HCT116 (cell line): Measurements from ENCODE around the gene APBA2. TPM values are rescaled to one million over a fixed set of nuclear protein-coding genes. Genes with fewer than 3 reads are reported as not detected.

ENCODE experiments used
- ATAC-seq: fragments of 200-7000 bp; cut with Tn5 transposase; 2 replicates; pipeline ENCODE4 v1.9.1; 2020; ENCODE audit warnings: mild to moderate bottlenecking, moderate library complexity
- BruUV-seq: library from RNA; stranded (reverse); fragments of 400-500 nt; replicated peaks from 2 replicates; lab custom pipeline; 2021; lab: Mats Ljungman, UMichigan
- CTCF ChIA-PET: fragments of 300-600 bp; sonication (Branson Sonifier 250); formaldehyde crosslinking; loops from one replicate; lab custom pipeline; 2021; ENCODE audit warnings: antibody characterized with exemption; lab: Charles Lee
- POLR2A ChIA-PET: fragments of 300-600, 350-600 bp; sonication (Branson Sonifier 250); formaldehyde crosslinking; loops from one replicate; lab custom pipeline; 2021; ENCODE audit warnings: antibody characterized with exemption; lab: Charles Lee
- RAD21 ChIA-PET, 2 experiments: fragments of 300-600 bp; sonication (Branson Sonifier 250); formaldehyde crosslinking; loops; one replicate each; lab custom pipeline; 2023; ENCODE audit warnings: low total read pairs in 2 of 2; ENCODE audit not compliant: uncharacterized antibody in 2 of 2, unreplicated experiment in 2 of 2, low non-redundant PET in 1 of 2; lab: Charles Lee
- DNase-seq: peaks from one replicate; pipeline ENCODE4 v3.0.0-alpha.2; 2010; ENCODE audit warnings: low read depth, low spot score
- H2AFZ ChIP-seq: fragments of 200-600 bp; shearing (Covaris generic), sonication (generic); 2 replicates; pipeline ENCODE4 v1.6.1; 2017; ENCODE audit warnings: low read depth, mixed run types, mixed read lengths, antibody characterized with exemption, low read length; ENCODE audit not compliant: poor library complexity, severe bottlenecking
- H3K27ac ChIP-seq: 2 replicates; pipeline ENCODE4 v1.5.1; 2012; ENCODE audit warnings: low read depth, low read length
- H3K27me3 ChIP-seq: fragments of 200-600 bp; sonication (generic); 2 replicates; pipeline ENCODE4 v1.6.1; 2016; ENCODE audit warnings: mixed run types, low read length, mixed read lengths; ENCODE audit not compliant: insufficient read depth
- H3K36me3 ChIP-seq, 2 experiments: fragments of 200-500 bp in 1 of 2; fragments of 200-600 bp in 1 of 2; sonication (Bioruptor generic) in 1 of 2; sonication (generic) in 1 of 2; 2 replicates each; pipeline versions ENCODE4 v1.5.1 to v1.6.1; 2014 to 2016; ENCODE audit warnings: low read length in 2 of 2, inconsistent platforms in 1 of 2, mixed read lengths in 1 of 2, mixed run types in 1 of 2; ENCODE audit not compliant: insufficient read depth in 2 of 2, control insufficient read depth in 1 of 2
- H3K4me1 ChIP-seq, 2 experiments: fragments of 200-600 bp in 1 of 2; sonication (generic) in 1 of 2; 2 replicates each; pipeline versions ENCODE4 v1.5.1 to v1.6.1; 2012 to 2017; ENCODE audit warnings: low read length in 2 of 2, inconsistent platforms in 1 of 2, mild to moderate bottlenecking in 1 of 2, mixed read lengths in 1 of 2, mixed run types in 1 of 2, moderate library complexity in 1 of 2; ENCODE audit not compliant: insufficient read depth in 2 of 2, control insufficient read depth in 1 of 2
- H3K4me2 ChIP-seq: fragments of 200-600 bp; sonication (generic); 2 replicates; pipeline ENCODE4 v1.6.1; 2017; ENCODE audit warnings: mixed run types, low read length, mixed read lengths
- H3K4me3 ChIP-seq, 2 experiments: fragments of 200-600 bp in 1 of 2; sonication (generic) in 1 of 2; replicated peaks in 1 of 2; 2 replicates each; pipeline ENCODE4 v1.5.1; 2011 to 2016; ENCODE audit warnings: low read length in 2 of 2, control low read depth in 1 of 2, low read depth in 1 of 2, mild to moderate bottlenecking in 1 of 2, mixed read lengths in 1 of 2, mixed run types in 1 of 2
- H3K79me2 ChIP-seq: fragments of 200-600 bp; sonication (generic); 2 replicates; pipeline ENCODE4 v1.6.1; 2017; ENCODE audit warnings: mild to moderate bottlenecking, mixed run types, low read length, moderate library complexity, mixed read lengths; ENCODE audit not compliant: insufficient read depth
- H3K9ac ChIP-seq: fragments of 200-600 bp; sonication (generic); 2 replicates; pipeline ENCODE4 v1.6.1; 2016; ENCODE audit warnings: low read length, mixed read lengths
- H3K9me2 ChIP-seq: fragments of 200-600 bp; sonication (generic), shearing (Covaris generic); 2 replicates; pipeline ENCODE4 v1.6.1; 2017; ENCODE audit warnings: mixed run types, mild to moderate bottlenecking, moderate library complexity; ENCODE audit not compliant: insufficient read depth
- H3K9me3 ChIP-seq, 2 experiments: fragments of 200-500 bp in 1 of 2; fragments of 200-600 bp in 1 of 2; sonication (Bioruptor generic) in 1 of 2; sonication (generic) in 1 of 2; 2 replicates each; pipeline ENCODE4 v1.6.1; 2014 to 2017; ENCODE audit warnings: low read length in 2 of 2, mixed read lengths in 2 of 2, inconsistent platforms in 1 of 2, low read depth in 1 of 2, mild to moderate bottlenecking in 1 of 2, mixed run types in 1 of 2, moderate library complexity in 1 of 2; ENCODE audit not compliant: control insufficient read depth in 1 of 2, insufficient read depth in 1 of 2
- H4K20me1 ChIP-seq: fragments of 200-600 bp; sonication (generic), shearing (Covaris generic); 2 replicates; pipeline ENCODE4 v1.6.1; 2017; ENCODE audit warnings: mixed run types, mild to moderate bottlenecking, moderate library complexity; ENCODE audit not compliant: insufficient read depth
- CEBPB ChIP-seq: IDR thresholded peaks from 2 replicates; pipeline ENCODE4 v1.6.1; 2012; ENCODE audit warnings: low read depth
- EGR1 ChIP-seq: IDR thresholded peaks from 2 replicates; pipeline ENCODE4 v1.6.1; 2012; ENCODE audit warnings: low read depth
- ELF1 ChIP-seq: IDR thresholded peaks from 2 replicates; pipeline ENCODE4 v1.6.1; 2012; ENCODE audit warnings: low read depth, borderline replicate concordance
- EZH2 ChIP-seq: fragments of 200-600 bp; sonication (generic); IDR thresholded peaks from 2 replicates; pipeline ENCODE4 v1.6.1; 2017; ENCODE audit warnings: antibody characterized with exemption, mixed run types
- POLR2AphosphoS5 ChIP-seq: IDR thresholded peaks from 2 replicates; pipeline ENCODE4 v1.6.1; 2011; ENCODE audit warnings: mild to moderate bottlenecking, low read depth, low read length, moderate library complexity
- RAD21 ChIP-seq: IDR thresholded peaks from 2 replicates; pipeline ENCODE4 v1.6.1; 2012; ENCODE audit warnings: low read depth, mild to moderate bottlenecking
- SIN3A ChIP-seq: IDR thresholded peaks from 2 replicates; pipeline ENCODE4 v1.6.1; 2012; ENCODE audit warnings: low read depth
- SRF ChIP-seq: IDR thresholded peaks from 2 replicates; pipeline ENCODE4 v1.6.1; 2012; ENCODE audit warnings: low read depth
- YY1 ChIP-seq: IDR thresholded peaks from 2 replicates; pipeline ENCODE4 v1.6.1; 2011; ENCODE audit warnings: low read length, low read depth, moderate library complexity, mild to moderate bottlenecking; ENCODE audit not compliant: insufficient replicate concordance; ENCODE audit errors: extremely low read depth
- ZNF274 ChIP-seq: fragments of 200-500 bp; sonication (Bioruptor generic); IDR thresholded peaks from 2 replicates; pipeline ENCODE4 v1.6.1; 2014; ENCODE audit warnings: mild to moderate bottlenecking, low read depth, low read length, inconsistent platforms
- intact Hi-C: fragments of 100-400 bp; cut with micrococcal nuclease; formaldehyde crosslinking; loops from 2 replicates; pipeline ENCODE4 v1.10.0; 2022
- total RNA-seq: library from RNA; stranded (reverse); gene quantifications from one replicate; pipeline ENCODE4 v1.2.1, GENCODE V29; 2021; ENCODE audit not compliant: unreplicated experiment
- TF ChIP-seq, protein P1 (sequence below): IDR thresholded peaks from 2 replicates; pipeline ENCODE4 v1.6.1; 2012
- TF ChIP-seq, protein P2 (sequence below): IDR thresholded peaks from 2 replicates; pipeline ENCODE4 v1.6.1; 2011; ENCODE audit warnings: mild to moderate bottlenecking, low read length, moderate library complexity; ENCODE audit not compliant: insufficient replicate concordance; ENCODE audit errors: extremely low read depth

Gene APBA2
- total RNA-seq, 1 experiment from 2014 or later, result 0.47 TPM

DNA sequence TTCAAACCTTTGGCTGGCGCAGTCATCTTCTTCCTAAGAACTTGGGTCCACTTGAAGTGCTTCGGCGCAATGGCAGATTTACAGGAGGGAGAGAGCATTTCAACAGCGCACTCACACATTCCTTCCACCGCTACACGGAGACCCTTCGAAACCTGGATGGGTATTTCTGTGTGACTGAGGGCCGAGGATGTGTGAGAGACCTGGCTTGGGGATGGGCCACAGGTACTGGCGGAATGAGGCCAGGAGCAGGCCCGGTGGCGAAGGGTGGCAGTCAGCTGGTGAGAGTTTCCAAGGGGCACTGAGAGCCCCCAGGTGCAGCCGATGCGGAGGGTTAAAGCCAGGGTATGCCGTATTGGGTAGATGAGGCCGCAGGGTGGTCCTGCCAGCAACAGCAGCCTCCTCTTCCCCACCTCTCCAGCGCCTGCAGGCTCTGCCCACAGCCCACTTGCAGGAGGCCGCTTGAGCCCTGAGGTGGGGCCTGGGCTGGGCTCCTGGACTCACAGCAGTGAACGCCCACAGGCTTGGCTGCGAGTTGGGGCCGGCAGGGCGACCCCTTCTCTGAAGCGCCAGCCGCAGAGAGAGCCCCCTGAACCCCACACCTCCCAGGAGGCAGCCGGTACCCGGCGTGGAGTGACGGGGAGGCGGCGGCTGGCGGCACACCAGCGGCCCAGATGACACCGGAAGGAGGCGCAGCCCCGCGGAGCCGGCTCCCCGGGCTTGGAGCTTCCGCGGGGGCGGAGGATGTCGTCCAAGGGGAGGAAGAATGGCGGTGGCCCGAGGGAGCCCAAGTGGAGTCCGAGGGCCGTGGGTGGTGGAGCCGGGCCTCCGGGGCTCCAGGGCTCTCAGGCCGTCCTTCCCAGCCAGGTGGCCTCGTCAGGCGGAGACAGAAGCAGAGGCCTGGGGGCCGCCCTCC is 217.4 kb downstream of the APBA2 start:
- no peak for ATAC-seq
- no peaks in the 10 kb centered on the region for H4K20me1 ChIP-seq
- RAD21 ChIA-PET, result no interaction called here
- TF ChIP-seq EGR1, result no peak
- no peak for TF ChIP-seq RAD21
- no peak for TF ChIP-seq POLR2AphosphoS5
- TF ChIP-seq CEBPB, result no peak
- no peak for TF ChIP-seq EZH2
- TF ChIP-seq SIN3A, result no peak
- TF ChIP-seq, protein P1, sequence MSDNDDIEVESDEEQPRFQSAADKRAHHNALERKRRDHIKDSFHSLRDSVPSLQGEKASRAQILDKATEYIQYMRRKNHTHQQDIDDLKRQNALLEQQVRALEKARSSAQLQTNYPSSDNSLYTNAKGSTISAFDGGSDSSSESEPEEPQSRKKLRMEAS, result no peak
- TF ChIP-seq, all 23 proteins: peak for 0
- no peak overlapping the region for H3K9ac ChIP-seq
- POLR2A ChIA-PET, result interaction anchor here (0.9 kb wide), 1 partner anchor 15 kb away, joined by 3 read pairs; no protein-coding TSS in a partner anchor
- intact Hi-C loops, result no loop called here
- H3K36me3 ChIP-seq, result no peaks in the 10 kb centered on the region
- CTCF ChIA-PET, result interaction anchor here (0.7 to 2.1 kb wide), 32 partner anchors 9 to 921 kb away, joined by 3 to 30 read pairs (median 5); no protein-coding TSS in a partner anchor
- H3K4me3 ChIP-seq, result no peak overlapping the region
- H3K79me2 ChIP-seq, result no peaks in the 10 kb centered on the region
- no peak overlapping the region for H3K27ac ChIP-seq
- no peaks in the 10 kb centered on the region for H3K27me3 ChIP-seq
- H3K4me2 ChIP-seq, result peak overlapping the region; percentile 46
- peaks cover 0 to 3% of the 10 kb centered on the region in 2 experiments; a peak in 2 of 4 replicates for H3K4me1 ChIP-seq
- no peaks in the 10 kb centered on the region for H3K9me3 ChIP-seq
- no peak for DNase-seq
- H2AFZ ChIP-seq, result no peak overlapping the region
- H3K9me2 ChIP-seq, result no peaks in the 10 kb centered on the region
- no TSS peak for BruUV-seq

DNA sequence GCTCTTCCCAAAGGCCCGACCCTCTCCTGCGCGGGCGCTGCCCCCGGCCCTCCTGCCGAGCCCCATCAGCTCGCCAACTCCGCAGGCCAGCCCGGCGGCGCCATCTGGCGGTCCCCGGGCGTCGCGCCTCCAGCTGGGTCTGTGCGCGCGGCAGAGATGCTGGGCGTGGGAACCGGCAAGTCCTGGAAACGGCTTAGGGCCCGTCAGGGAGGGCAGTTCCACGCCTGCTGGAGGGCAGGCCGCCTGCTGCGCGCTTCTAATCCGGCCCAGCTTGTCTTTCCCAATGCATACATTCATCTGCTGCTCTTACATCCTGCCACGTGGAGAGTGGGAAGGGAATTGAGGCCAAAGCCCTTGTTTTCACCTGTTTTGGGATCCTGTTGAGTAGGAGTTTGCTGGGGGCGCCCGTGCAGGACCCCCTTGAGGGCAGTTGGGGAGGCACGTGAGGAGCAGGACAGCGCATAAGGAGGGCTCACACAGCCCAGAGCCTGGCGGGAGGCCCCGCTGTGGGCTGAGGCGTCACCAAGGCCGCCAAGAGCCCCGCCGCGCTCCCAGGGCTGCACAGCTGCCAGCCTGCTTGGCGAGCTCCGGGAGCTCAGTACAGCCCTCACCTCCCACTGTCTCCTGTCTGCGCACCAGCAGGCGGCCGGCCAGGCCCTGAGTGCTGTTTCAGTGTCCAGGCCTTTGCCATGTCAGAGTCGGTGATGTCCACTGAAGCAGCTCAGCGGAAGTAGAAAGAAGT is 218.2 kb downstream of the APBA2 start:
- no TSS peak for BruUV-seq
- Histone ChIP-seq H3K27me3 (no peaks in the 10 kb centered on the region), H3K9me3 (no peaks in the 10 kb centered on the region), H2AFZ (no peak overlapping the region), H3K4me1 (peaks cover 0 to 3% of the 10 kb centered on the region in 2 experiments; a peak in 2 of 4 replicates), H4K20me1 (no peaks in the 10 kb centered on the region), H3K9ac (no peak overlapping the region), H3K4me3 (no peak overlapping the region), H3K79me2 (no peaks in the 10 kb centered on the region), H3K36me3 (no peaks in the 10 kb centered on the region), H3K27ac (no peak overlapping the region), H3K9me2 (no peaks in the 10 kb centered on the region), H3K4me2 (peak overlapping the region; percentile 46)
- intact Hi-C loops, result no loop called here
- ChIA-PET POLR2A (no interaction called here), CTCF (interaction anchor here (0.7 to 2.1 kb wide), 13 partner anchors 9 to 553 kb away, joined by 3 to 6 read pairs (median 4); no protein-coding TSS in a partner anchor), RAD21 (no interaction called here)
- peak; percentile 93 for ATAC-seq
- peak; percentile 33 for DNase-seq
- TF ChIP-seq, protein P1, result peak; percentile 46; the same call in 1 of the 2 replicates
- TF ChIP-seq POLR2AphosphoS5 (no peak), ELF1 (no peak), ZNF274 (no peak), EZH2 (no peak), YY1 (no peak), RAD21 (peak; percentile 63), SRF (no peak), CEBPB (no peak)
- TF ChIP-seq, protein P2, sequence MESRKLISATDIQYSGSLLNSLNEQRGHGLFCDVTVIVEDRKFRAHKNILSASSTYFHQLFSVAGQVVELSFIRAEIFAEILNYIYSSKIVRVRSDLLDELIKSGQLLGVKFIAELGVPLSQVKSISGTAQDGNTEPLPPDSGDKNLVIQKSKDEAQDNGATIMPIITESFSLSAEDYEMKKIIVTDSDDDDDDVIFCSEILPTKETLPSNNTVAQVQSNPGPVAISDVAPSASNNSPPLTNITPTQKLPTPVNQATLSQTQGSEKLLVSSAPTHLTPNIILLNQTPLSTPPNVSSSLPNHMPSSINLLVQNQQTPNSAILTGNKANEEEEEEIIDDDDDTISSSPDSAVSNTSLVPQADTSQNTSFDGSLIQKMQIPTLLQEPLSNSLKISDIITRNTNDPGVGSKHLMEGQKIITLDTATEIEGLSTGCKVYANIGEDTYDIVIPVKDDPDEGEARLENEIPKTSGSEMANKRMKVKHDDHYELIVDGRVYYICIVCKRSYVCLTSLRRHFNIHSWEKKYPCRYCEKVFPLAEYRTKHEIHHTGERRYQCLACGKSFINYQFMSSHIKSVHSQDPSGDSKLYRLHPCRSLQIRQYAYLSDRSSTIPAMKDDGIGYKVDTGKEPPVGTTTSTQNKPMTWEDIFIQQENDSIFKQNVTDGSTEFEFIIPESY, result no peak
